MM.1S (cell line): Measurements from ENCODE around the gene BAZ1B.

Experiments
- DNase-seq: peaks from one replicate; pipeline ENCODE4 v3.0.0-alpha.2; 2015
- H2AFZ ChIP-seq: fragments of 300-600 bp; sonication (generic); 2 replicates; pipeline ENCODE4 v1.6.0; 2016; ENCODE audit warnings: antibody characterized with exemption, low read length
- H3F3A ChIP-seq: fragments of 300-600 bp; sonication (generic); 2 replicates; pipeline ENCODE4 v1.6.1; 2016; ENCODE audit warnings: mild to moderate bottlenecking, antibody characterized with exemption, low read length, moderate library complexity, mixed read lengths; ENCODE audit not compliant: insufficient read depth
- H3K27ac ChIP-seq: fragments of 300-600 bp; sonication (generic); 2 replicates; pipeline ENCODE4 v1.5.1; 2016; ENCODE audit warnings: mild to moderate bottlenecking, low read length
- H3K27me3 ChIP-seq: fragments of 300-600 bp; sonication (generic); replicated peaks from 2 replicates; pipeline ENCODE4 v1.6.0; 2016; ENCODE audit warnings: low read length; ENCODE audit not compliant: insufficient read depth
- H3K36me3 ChIP-seq: fragments of 300-600 bp; sonication (generic); replicated peaks from 2 replicates; pipeline ENCODE4 v1.6.1; 2016; ENCODE audit warnings: mild to moderate bottlenecking, low read length, mixed read lengths; ENCODE audit not compliant: insufficient read depth
- H3K4me1 ChIP-seq: fragments of 300-600 bp; sonication (generic); 2 replicates; pipeline ENCODE4 v1.6.1; 2016; ENCODE audit warnings: low read length, mixed read lengths
- H3K4me2 ChIP-seq: fragments of 300-600 bp; sonication (generic); 2 replicates; pipeline ENCODE4 v1.6.0; 2016; ENCODE audit warnings: low read depth, low read length
- H3K4me3 ChIP-seq: fragments of 300-600 bp; sonication (generic); 2 replicates; pipeline ENCODE4 v1.5.1; 2016; ENCODE audit warnings: low read length, mixed read lengths
- H3K79me2 ChIP-seq: fragments of 300-600 bp; sonication (generic); 2 replicates; pipeline ENCODE4 v1.6.1; 2016; ENCODE audit warnings: mixed run types, low read length, mixed read lengths
- H3K9ac ChIP-seq: fragments of 300-600 bp; sonication (generic); 2 replicates; pipeline ENCODE4 v1.6.1; 2016; ENCODE audit warnings: low read length, mixed read lengths
- H3K9me2 ChIP-seq: fragments of 300-600 bp; sonication (generic); replicated peaks from 2 replicates; pipeline ENCODE4 v1.6.1; 2016; ENCODE audit warnings: mild to moderate bottlenecking, low read length, mixed read lengths; ENCODE audit not compliant: insufficient read depth
- H3K9me3 ChIP-seq: fragments of 300-600 bp; sonication (generic); replicated peaks from 2 replicates; pipeline ENCODE4 v1.6.1; 2016; ENCODE audit warnings: mild to moderate bottlenecking, low read length, mixed read lengths; ENCODE audit not compliant: insufficient read depth
- H4K20me1 ChIP-seq: fragments of 300-600 bp; sonication (generic); 2 replicates; pipeline ENCODE4 v1.6.1; 2016; ENCODE audit warnings: mild to moderate bottlenecking, low read length, moderate library complexity, mixed read lengths; ENCODE audit not compliant: insufficient read depth
- EZH2 ChIP-seq: fragments of 300-600 bp; sonication (generic); optimal IDR thresholded peaks from 2 replicates; pipeline ENCODE3; 2017; ENCODE audit warnings: low read depth, mild to moderate bottlenecking, antibody characterized with exemption, low read length, mixed read lengths
- EZH2phosphoT487 ChIP-seq: fragments of 300-600 bp; sonication (generic); IDR thresholded peaks from 2 replicates; pipeline ENCODE4 v1.6.1; 2018; ENCODE audit warnings: antibody characterized with exemption, low read length
- TF ChIP-seq, protein P1 (sequence below): fragments of 300-600 bp; sonication (generic); IDR thresholded peaks from 2 replicates; pipeline ENCODE4 v1.5.1; 2016; ENCODE audit warnings: antibody characterized with exemption, low read length, mixed read lengths

The BAZ1B gene

DNA sequence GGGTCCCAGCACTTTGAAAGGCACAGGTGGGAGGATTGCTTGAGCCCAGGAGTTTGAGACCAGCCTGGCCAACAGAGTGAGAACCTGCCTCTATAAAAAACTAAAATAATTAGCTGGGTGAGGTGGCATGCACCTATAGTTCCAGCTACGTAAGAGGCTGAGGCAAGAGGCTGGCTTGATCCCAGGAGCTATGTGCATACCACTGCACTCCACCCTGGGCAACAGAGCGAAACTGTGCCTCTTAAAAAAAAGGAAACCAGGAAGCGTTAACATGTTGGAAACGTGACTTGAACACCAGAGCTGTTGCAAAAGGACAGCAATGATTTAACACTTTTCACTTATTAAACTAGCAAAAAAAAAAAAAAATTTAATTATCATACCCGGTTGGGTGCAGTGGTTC, 12.6 kb downstream of the BAZ1B start:
- Histone ChIP-seq H3K27me3 (no peaks in the 10 kb centered on the region), H3K36me3 (peaks cover 16% of the 10 kb centered on the region), H3K9ac (no peak overlapping the region), H3K4me1 (no peaks in the 10 kb centered on the region), H3K9me3 (no peaks in the 10 kb centered on the region), H3K9me2 (no peaks in the 10 kb centered on the region), H3F3A (no peaks in the 10 kb centered on the region; the same call in 1 of the 2 replicates), H3K27ac (no peak overlapping the region), H3K4me3 (no peak overlapping the region), H4K20me1 (peaks cover 33% of the 10 kb centered on the region), H3K79me2 (peaks cover 95% of the 10 kb centered on the region), H2AFZ (no peak overlapping the region), H3K4me2 (no peak overlapping the region)
- TF ChIP-seq EZH2phosphoT487 (no peak), EZH2 (no peak)
- TF ChIP-seq, protein P1, sequence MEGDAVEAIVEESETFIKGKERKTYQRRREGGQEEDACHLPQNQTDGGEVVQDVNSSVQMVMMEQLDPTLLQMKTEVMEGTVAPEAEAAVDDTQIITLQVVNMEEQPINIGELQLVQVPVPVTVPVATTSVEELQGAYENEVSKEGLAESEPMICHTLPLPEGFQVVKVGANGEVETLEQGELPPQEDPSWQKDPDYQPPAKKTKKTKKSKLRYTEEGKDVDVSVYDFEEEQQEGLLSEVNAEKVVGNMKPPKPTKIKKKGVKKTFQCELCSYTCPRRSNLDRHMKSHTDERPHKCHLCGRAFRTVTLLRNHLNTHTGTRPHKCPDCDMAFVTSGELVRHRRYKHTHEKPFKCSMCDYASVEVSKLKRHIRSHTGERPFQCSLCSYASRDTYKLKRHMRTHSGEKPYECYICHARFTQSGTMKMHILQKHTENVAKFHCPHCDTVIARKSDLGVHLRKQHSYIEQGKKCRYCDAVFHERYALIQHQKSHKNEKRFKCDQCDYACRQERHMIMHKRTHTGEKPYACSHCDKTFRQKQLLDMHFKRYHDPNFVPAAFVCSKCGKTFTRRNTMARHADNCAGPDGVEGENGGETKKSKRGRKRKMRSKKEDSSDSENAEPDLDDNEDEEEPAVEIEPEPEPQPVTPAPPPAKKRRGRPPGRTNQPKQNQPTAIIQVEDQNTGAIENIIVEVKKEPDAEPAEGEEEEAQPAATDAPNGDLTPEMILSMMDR: no peak
- DNase-seq: no peak

DNA sequence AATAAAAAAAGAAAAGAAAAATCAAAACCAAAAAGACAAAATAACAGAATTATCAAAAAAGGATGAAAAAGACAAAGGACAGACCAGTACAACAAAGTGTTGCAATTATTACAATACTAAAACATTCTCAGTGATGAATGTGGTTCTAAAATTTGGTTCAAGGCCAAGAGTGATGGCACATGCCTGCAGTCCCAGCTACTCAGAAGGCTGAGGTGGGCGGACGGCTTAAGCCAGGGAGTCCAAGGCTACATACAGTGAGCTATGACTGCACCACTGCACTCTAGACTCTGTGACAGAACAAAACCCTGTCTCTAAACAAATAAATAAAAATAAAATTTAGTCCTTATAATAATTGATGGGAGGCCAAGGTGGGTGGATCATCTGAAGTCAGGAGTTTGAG, 14.5 kb downstream of the BAZ1B start:
- Histone ChIP-seq H2AFZ (no peak overlapping the region), H3K27ac (no peak overlapping the region), H3K4me1 (no peaks in the 10 kb centered on the region), H3F3A (no peaks in the 10 kb centered on the region; the same call in 1 of the 2 replicates), H4K20me1 (peaks cover 20% of the 10 kb centered on the region; the same call in 1 of the 2 replicates), H3K9me2 (no peaks in the 10 kb centered on the region), H3K4me3 (no peak overlapping the region), H3K4me2 (no peak overlapping the region), H3K27me3 (no peaks in the 10 kb centered on the region), H3K9ac (no peak overlapping the region), H3K79me2 (peaks cover 95% of the 10 kb centered on the region), H3K36me3 (peaks cover 22% of the 10 kb centered on the region), H3K9me3 (no peaks in the 10 kb centered on the region)
- DNase-seq: no peak
- TF ChIP-seq, protein P1: no peak
- TF ChIP-seq EZH2phosphoT487 (no peak), EZH2 (no peak)

DNA sequence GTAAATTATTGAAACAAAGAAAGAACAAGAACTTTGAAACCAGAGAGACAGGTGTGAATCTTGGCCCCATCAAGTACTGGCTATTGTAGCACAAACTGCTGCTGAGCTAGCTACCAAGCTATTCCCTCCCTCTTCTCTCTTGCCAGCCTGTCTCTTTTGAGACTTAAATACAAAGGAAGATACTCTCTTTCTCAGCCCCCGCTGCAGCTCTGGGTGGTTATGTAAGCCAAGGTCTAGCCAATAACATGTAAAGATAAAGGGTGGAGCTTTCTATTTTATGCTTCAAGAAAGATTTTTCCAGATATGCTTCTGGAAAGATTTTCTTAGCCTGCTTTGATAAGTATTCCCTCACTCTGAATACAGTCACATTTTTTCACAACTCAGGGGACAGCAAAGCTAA, 17.2 kb downstream of the BAZ1B start:
- Histone ChIP-seq H3K9me3 (no peaks in the 10 kb centered on the region), H2AFZ (no peak overlapping the region), H3F3A (no peaks in the 10 kb centered on the region), H3K4me2 (no peak overlapping the region), H3K4me3 (no peak overlapping the region), H3K79me2 (peaks cover 90% of the 10 kb centered on the region), H3K9me2 (no peaks in the 10 kb centered on the region), H3K36me3 (peaks cover 27% of the 10 kb centered on the region), H3K9ac (no peak overlapping the region), H4K20me1 (peaks cover 7% of the 10 kb centered on the region; the same call in 1 of the 2 replicates), H3K27ac (no peak overlapping the region), H3K27me3 (no peaks in the 10 kb centered on the region), H3K4me1 (no peaks in the 10 kb centered on the region)
- TF ChIP-seq EZH2 (no peak), EZH2phosphoT487 (no peak)
- TF ChIP-seq, protein P1: no peak
- DNase-seq: no peak
